Measurements from ENCODE around the gene WDR4.

- no peak for TF ChIP-seq POLR2A (IDR thresholded peaks at IDR 0.05)
- no peak for TF ChIP-seq CTCF (IDR thresholded peaks at IDR 0.05)
These were observed 79.4 kb downstream of the WDR4 start for GRCh38 chr21:42799948-42800347.
